ENCODE measurements around the gene ZNF235. TPM values are rescaled to one million over a fixed set of nuclear protein-coding genes. Genes with fewer than 3 reads are reported as not detected.
"Not testable (repeated sequence)": the region's sequence is repeated elsewhere in the genome, so short reads cannot be mapped to it uniquely, and the experiment has no call there.

The ZNF235 gene
- polyA plus RNA-seq, 1 donor = 7.6 TPM

DNA sequence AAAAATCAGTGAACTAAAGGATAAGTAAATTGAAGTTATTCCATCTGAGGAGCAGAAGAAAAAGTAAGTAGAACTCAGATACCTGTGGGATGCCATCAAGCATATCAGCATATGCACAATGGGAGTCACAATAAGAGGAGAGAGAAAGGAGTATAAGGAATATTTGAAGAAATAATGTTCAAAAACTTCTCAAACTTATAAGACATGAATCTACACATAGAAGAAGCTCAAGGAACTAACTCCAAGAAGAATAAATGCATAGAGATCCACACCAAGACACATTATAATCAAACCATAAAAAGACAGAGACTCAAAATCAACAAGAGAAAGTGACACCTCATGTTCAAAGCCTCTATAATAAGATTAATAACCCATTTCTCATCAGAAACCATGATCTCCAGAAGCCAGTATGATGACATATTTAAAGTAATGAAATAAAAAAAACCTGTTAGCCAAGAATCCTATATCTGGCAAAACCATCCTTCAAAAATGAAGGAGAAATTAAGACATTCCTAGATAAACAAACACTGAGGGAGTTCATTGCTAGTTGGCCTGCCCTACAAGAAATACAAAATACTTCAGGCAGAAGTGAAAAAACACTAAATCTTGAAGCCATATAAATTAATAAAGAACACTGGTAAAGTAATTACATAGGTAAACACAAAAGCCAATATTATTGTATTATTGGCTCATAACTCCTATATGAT lies 49.0 kb downstream of the ZNF235 start:
- no peak for DNase-seq

DNA sequence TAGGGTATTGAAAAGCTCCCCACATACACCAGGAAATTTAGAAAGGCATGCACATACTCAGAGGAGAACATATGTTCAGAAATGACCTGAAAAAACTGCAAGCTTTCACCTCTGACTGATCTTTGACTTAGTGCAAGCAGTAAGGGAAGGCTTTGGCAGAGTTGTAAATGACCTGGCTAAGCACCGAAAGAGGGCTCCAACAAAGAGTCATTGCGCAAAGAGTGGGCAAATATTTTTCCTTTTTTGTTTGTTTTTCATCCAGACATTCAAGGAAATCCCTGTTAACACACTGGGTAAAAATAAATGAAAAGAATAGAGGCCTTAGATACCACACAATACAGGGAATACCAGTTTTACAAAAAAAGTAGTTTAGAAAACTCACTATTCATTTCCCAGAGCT lies 50.3 kb downstream of the ZNF235 start:
- DNase-seq = no peak

DNA sequence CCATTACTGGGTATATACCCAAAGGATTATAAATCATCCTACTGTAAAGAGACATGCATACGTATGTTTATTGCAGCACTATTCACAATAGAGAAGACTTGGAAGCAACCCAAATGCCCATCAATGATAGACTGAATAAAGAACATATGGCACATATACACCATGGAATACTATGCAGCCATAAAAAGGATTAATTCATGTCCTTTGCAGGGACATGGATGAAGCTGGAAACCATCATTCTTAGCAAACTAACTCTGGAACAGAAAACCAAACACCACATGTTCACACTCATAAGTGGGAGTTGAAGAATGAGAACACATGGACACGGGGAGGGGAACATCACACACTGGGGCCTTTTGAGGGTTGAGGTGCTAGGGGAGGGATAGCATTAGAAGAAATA lies 51.4 kb downstream of the ZNF235 start:
- not testable (repeated sequence) for DNase-seq

DNA sequence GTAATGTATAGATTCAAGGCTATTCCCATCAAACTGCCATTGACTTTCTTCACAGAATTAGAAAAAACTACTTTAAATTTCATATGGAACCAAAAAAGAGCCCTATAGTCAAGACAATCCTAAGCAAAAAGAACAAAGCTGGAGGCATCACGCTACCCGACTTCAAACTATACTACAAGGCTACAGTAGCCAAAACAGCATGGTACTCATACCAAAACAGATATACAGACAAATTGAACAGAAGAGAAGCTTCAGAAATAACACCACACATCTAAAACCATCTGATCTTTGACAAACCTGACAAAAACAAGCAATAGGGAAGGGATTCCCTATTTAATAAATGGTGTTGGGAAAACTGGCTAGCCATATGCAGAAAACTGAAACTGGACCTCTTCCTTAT lies 52.5 kb downstream of the ZNF235 start:
- DNase-seq = not testable (repeated sequence)

DNA sequence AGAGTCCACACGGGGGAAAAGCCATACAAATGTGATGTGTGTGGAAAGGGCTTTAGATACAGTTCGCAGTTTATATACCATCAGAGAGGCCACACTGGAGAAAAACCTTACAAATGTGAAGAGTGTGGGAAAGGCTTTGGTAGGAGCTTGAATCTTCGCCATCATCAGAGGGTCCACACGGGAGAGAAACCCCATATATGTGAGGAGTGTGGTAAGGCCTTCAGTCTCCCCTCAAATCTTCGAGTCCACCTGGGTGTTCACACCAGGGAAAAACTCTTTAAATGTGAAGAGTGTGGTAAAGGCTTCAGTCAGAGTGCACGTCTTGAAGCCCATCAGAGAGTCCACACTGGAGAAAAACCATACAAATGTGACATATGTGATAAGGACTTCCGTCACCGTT lies 68.4 kb downstream of the ZNF235 start:
- DNase-seq = no peak

Other genes with a start within 250 kb of the ZNF235 start
- 2.9 TPM for gene ZNF284, start 232.9 kb downstream of the ZNF235 start, polyA plus RNA-seq (ENCODE audit: insufficient read length)
- gene ZNF224, start 210.7 kb downstream of the ZNF235 start, polyA plus RNA-seq (ENCODE audit: insufficient read length) = 15.3 TPM
- gene ZNF225, start 191.6 kb downstream of the ZNF235 start, polyA plus RNA-seq (ENCODE audit: insufficient read length) = 4.5 TPM
- gene ZNF234, start 163.5 kb downstream of the ZNF235 start, polyA plus RNA-seq (ENCODE audit: insufficient read length) = 9.6 TPM
- 13.0 TPM for gene ZNF226, start 139.9 kb downstream of the ZNF235 start, polyA plus RNA-seq (ENCODE audit: insufficient read length)
- gene ZNF227, start 92.5 kb downstream of the ZNF235 start, polyA plus RNA-seq (ENCODE audit: insufficient read length) = 11.9 TPM
- 3.1 TPM for gene ZNF233, start 45.1 kb downstream of the ZNF235 start, polyA plus RNA-seq (ENCODE audit: insufficient read length)
- 4.9 TPM for gene ZNF112, start 51.7 kb upstream of the ZNF235 start, polyA plus RNA-seq (ENCODE audit: insufficient read length)
- 7.8 TPM for gene ZNF285, start 96.6 kb upstream of the ZNF235 start, polyA plus RNA-seq (ENCODE audit: insufficient read length)
- 5.3 TPM for gene ZNF229, start 143.4 kb upstream of the ZNF235 start, polyA plus RNA-seq (ENCODE audit: insufficient read length)
- 6.9 TPM for gene ZNF180, start 195.5 kb upstream of the ZNF235 start, polyA plus RNA-seq (ENCODE audit: insufficient read length)
- not detected for gene CEACAM20, start 224.7 kb upstream of the ZNF235 start, polyA plus RNA-seq (ENCODE audit: insufficient read length)

Measured in hindlimb muscle (tissue), 1 donor.